GM12878 (cell line): ENCODE data around the gene GRIK2. TPM values are rescaled to one million over a fixed set of nuclear protein-coding genes. Genes with fewer than 3 reads are reported as not detected.

Source experiments
- ATAC-seq: fragments of 200-7000 bp; cut with Tn5 transposase; 3 replicates; pipeline ENCODE4 v1.9.1; 2020; ENCODE audit warnings: mild to moderate bottlenecking, moderate library complexity
- BruUV-seq: library from RNA; stranded (reverse); fragments of 400-500 nt; replicated peaks from 2 replicates; lab custom pipeline; 2021; lab: Mats Ljungman, UMichigan
- CTCF ChIA-PET: fragments of 300-600 bp; sonication (Branson Sonifier 250); formaldehyde crosslinking; extraction: SDS; loops from one replicate; lab custom pipeline; 2021; ENCODE audit warnings: inconsistent platforms; lab: Yijun Ruan, JAX
- POLR2A ChIA-PET: fragments of 350-600 bp; formaldehyde crosslinking; extraction: SDS; loops from one replicate; lab custom pipeline; 2021; ENCODE audit warnings: inconsistent platforms; lab: Charles Lee
- RAD21 ChIA-PET: fragments of 300-600 bp; sonication (Branson Sonifier 250); formaldehyde crosslinking; loops from one replicate; lab custom pipeline; 2023; ENCODE audit warnings: antibody characterized with exemption; ENCODE audit not compliant: unreplicated experiment; lab: Charles Lee
- SMC1A ChIA-PET: fragments of 300-600 bp; sonication (Branson Sonifier 250); formaldehyde crosslinking; loops from one replicate; lab custom pipeline; 2023; ENCODE audit not compliant: unreplicated experiment, uncharacterized antibody; lab: Charles Lee
- DNase-seq: peaks from one replicate; pipeline ENCODE4 v3.0.0-alpha.2; 2011; ENCODE audit warnings: low read depth, low spot score
- FAIRE-seq: peaks from 3 replicates; lab custom pipeline; 2011; peaks lifted over from hg19 to GRCh38; lab: Jason Lieb, UNC
- H2AFZ ChIP-seq: 2 replicates; pipeline ENCODE4 v1.6.0; 2011; ENCODE audit warnings: low read depth, low read length, control low read depth; ENCODE audit not compliant: control insufficient read depth
- H3K27ac ChIP-seq: 2 replicates; pipeline ENCODE4 v1.5.1; 2011; ENCODE audit warnings: control low read depth; ENCODE audit not compliant: control insufficient read depth, insufficient read depth
- H3K27me3 ChIP-seq, 2 experiments: replicated peaks in 1 of 2; 2 replicates each; pipeline versions ENCODE4 v1.6.0 to v1.6.1; 2011; ENCODE audit warnings: low read length in 1 of 2; ENCODE audit not compliant: control insufficient read depth in 2 of 2, insufficient read depth in 2 of 2
- H3K36me3 ChIP-seq, 2 experiments: 2 replicates each; pipeline ENCODE4 v1.5.1; 2011; ENCODE audit warnings: low read length in 1 of 2; ENCODE audit not compliant: control insufficient read depth in 2 of 2, insufficient read depth in 2 of 2
- H3K4me1 ChIP-seq: 2 replicates; pipeline ENCODE4 v1.6.1; 2011; ENCODE audit warnings: mild to moderate bottlenecking, low read length, moderate library complexity, mixed read lengths; ENCODE audit not compliant: control insufficient read depth, insufficient read depth
- H3K4me2 ChIP-seq: 2 replicates; pipeline ENCODE4 v1.6.0; 2011; ENCODE audit warnings: control low read depth; ENCODE audit not compliant: control insufficient read depth, insufficient read depth
- H3K4me3 ChIP-seq: fragments of 200-600 bp; sonication (generic); 2 replicates; pipeline ENCODE4 v1.5.1; 2016
- H3K79me2 ChIP-seq: 2 replicates; pipeline ENCODE4 v1.6.0; 2011; ENCODE audit warnings: low read length; ENCODE audit not compliant: control insufficient read depth, insufficient read depth
- H3K9ac ChIP-seq: 2 replicates; pipeline ENCODE4 v1.8.0; 2011; ENCODE audit warnings: low read length, control low read depth, mixed read lengths; ENCODE audit not compliant: control insufficient read depth, insufficient read depth
- H3K9me3 ChIP-seq: replicated peaks from 3 replicates; pipeline ENCODE4 v1.5.1; 2011; ENCODE audit warnings: mild to moderate bottlenecking, low read length; ENCODE audit not compliant: control insufficient read depth, insufficient read depth
- H4K20me1 ChIP-seq: 2 replicates; pipeline ENCODE4 v1.6.0; 2011; ENCODE audit not compliant: control insufficient read depth, insufficient read depth
- CEBPB ChIP-seq, 2 experiments: fragments of 150-350 bp in 1 of 2; IDR thresholded peaks; 2 replicates each; pipeline ENCODE4 v1.6.1; 2012 to 2014; ENCODE audit warnings: low read depth in 2 of 2, low read length in 2 of 2, borderline replicate concordance in 1 of 2, inconsistent platforms in 1 of 2
- JUND ChIP-seq: IDR thresholded peaks from 2 replicates; pipeline ENCODE4 v1.6.1; 2012; ENCODE audit warnings: low read depth, mild to moderate bottlenecking, low read length, improper control_type of control experiment, moderate library complexity
- LARP7 ChIP-seq: fragments of 450-650 bp; IDR thresholded peaks from 2 replicates; pipeline ENCODE4 v1.6.1; 2017; ENCODE audit warnings: mild to moderate bottlenecking
- MTA2 ChIP-seq: fragments of 450-650 bp; IDR thresholded peaks from 2 replicates; pipeline ENCODE4 v1.6.1; 2016; ENCODE audit warnings: low read depth, mild to moderate bottlenecking, moderate library complexity
- NFYB ChIP-seq: IDR thresholded peaks from 2 replicates; pipeline ENCODE4 v1.6.1; 2011; ENCODE audit warnings: low read depth, mild to moderate bottlenecking, low read length, improper control_type of control experiment, moderate library complexity; ENCODE audit not compliant: insufficient read depth
- NR2F1 ChIP-seq: fragments of 450-650 bp; conservative IDR thresholded peaks from 2 replicates; pipeline ENCODE4 v1.6.1; 2017; ENCODE audit warnings: mild to moderate bottlenecking
- POLR2A ChIP-seq: IDR thresholded peaks from 2 replicates; pipeline ENCODE4 v1.6.1; 2011; ENCODE audit warnings: low read depth, mild to moderate bottlenecking, low read length
- POLR2AphosphoS2 ChIP-seq: IDR thresholded peaks from 2 replicates; pipeline ENCODE4 v1.6.1; 2011; ENCODE audit warnings: low read depth, mild to moderate bottlenecking, low read length, improper control_type of control experiment, moderate library complexity
- RBBP5 ChIP-seq: fragments of 200-600 bp; sonication (generic); conservative IDR thresholded peaks from 2 replicates; pipeline ENCODE4 v1.6.1; 2016
- SMARCA5 ChIP-seq: fragments of 450-650 bp; IDR thresholded peaks from 2 replicates; pipeline ENCODE4 v1.6.1; 2017; ENCODE audit warnings: mild to moderate bottlenecking
- TCF12 ChIP-seq: IDR thresholded peaks from 2 replicates; pipeline ENCODE4 v1.6.1; 2011; ENCODE audit warnings: low read depth, mild to moderate bottlenecking, low read length
- ZNF274 ChIP-seq: IDR thresholded peaks from one replicate; pipeline ENCODE4 v1.8.0; 2011; ENCODE audit not compliant: insufficient read length, insufficient read depth
- WGBS: methylation state at CpG from one replicate; pipeline ENCODE4 v1.1.6; 2016; ENCODE audit warnings: low lambda C conversion rate; ENCODE audit not compliant: insufficient replicate concordance, insufficient coverage; ENCODE audit errors: missing lambda C conversion rate; 5-methylcytosine and 5-hydroxymethylcytosine counted together
- in situ Hi-C: fragments of 300-500 bp; cut with MboI; formaldehyde crosslinking; loops from 9 replicates; pipeline ENCODE4 v1.14.3; 2018; ENCODE audit warnings: mixed read lengths
- intact Hi-C: fragments of 100-400 bp; cut with micrococcal nuclease; formaldehyde crosslinking; loops from one replicate; pipeline ENCODE4 v1.14.2; 2022; ENCODE audit not compliant: unreplicated experiment
- polyA plus RNA-seq, 11 experiments: library from polyadenylated mRNA; depleted of rRNA in 4 of 11; unstranded in 6 of 11; stranded (reverse) in 5 of 11; fragments of >200 nt; fragmentation: Nextera tagmentation in 4 of 11; fragmentation: Illumina TruSeq in 1 of 11; extraction: Ambion mirVana in 4 of 11; extraction: Trizol in 1 of 11; gene quantifications; 1 replicate in 1 of 11; 2 replicates in 10 of 11; pipeline versions ENCODE4 v1.2.1 to v1.2.3, GENCODE V29; 2011 to 2016; ENCODE audit warnings: inconsistent platforms in 2 of 11, missing spikeins in 2 of 11, low read depth in 1 of 11
- total RNA-seq, 4 experiments: library from RNA; depleted of rRNA in 3 of 4; stranded (reverse); fragments of >200 nt in 3 of 4; fragmentation: Illumina TruSeq in 1 of 4; extraction: Trizol in 1 of 4; gene quantifications; 2 replicates each; pipeline versions ENCODE4 v1.2.1 to v1.2.3, GENCODE V29; 2013 to 2021
- TF ChIP-seq, protein P1 (sequence below): IDR thresholded peaks from 2 replicates; pipeline ENCODE4 v1.6.1; 2012; ENCODE audit warnings: low read length, inconsistent platforms
- TF ChIP-seq, protein P2 (sequence below): fragments of 450-650 bp; IDR thresholded peaks from 2 replicates; pipeline ENCODE4 v1.6.1; 2017; ENCODE audit warnings: mild to moderate bottlenecking, low read depth, inconsistent platforms; ENCODE audit not compliant: poor library complexity, severe bottlenecking
- TF ChIP-seq, protein P3 (sequence below): IDR thresholded peaks from 2 replicates; pipeline ENCODE4 v1.6.1; 2011; ENCODE audit warnings: borderline replicate concordance, low read depth, mild to moderate bottlenecking, moderate library complexity, low read length; ENCODE audit not compliant: insufficient read depth, poor library complexity, severe bottlenecking
- TF ChIP-seq, protein P4 (sequence below): fragments of 450-650 bp; IDR thresholded peaks from 2 replicates; pipeline ENCODE4 v1.6.1; 2017; ENCODE audit warnings: low read depth, mild to moderate bottlenecking, moderate library complexity

Gene GRIK2
- total and polyA plus RNA-seq, 10 of the 15 experiments (the other 5 are each of a cell fraction or from before 2014, with no cell fraction given): not detected

DNA sequence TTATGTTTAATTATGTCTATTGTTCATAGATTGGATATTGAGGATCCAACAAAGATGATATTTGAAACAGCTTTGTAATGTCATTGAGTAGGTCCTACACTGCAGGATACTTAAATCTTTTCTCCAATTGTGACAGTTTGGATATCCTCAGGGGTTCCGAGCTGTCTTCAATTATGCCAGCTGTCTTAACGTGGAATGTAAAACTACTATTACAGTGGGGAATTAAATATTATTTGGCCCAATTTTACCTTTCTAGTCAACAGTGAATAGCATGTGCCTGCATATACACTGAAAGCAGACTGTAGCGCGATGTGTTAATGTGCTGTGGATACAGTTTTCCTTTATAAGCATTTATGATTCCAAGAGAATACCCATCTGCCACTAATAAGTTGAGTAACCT is 156.9 kb downstream of the GRIK2 start:
- POLR2A ChIA-PET: no interaction called here
- Histone ChIP-seq H3K4me1 (no peaks in the 10 kb centered on the region), H3K4me3 (no peak overlapping the region), H4K20me1 (no peaks in the 10 kb centered on the region), H3K79me2 (no peaks in the 10 kb centered on the region), H3K36me3 (no peaks in the 10 kb centered on the region), H2AFZ (no peak overlapping the region), H3K9me3 (no peaks in the 10 kb centered on the region), H3K4me2 (no peak overlapping the region), H3K27me3 (no peaks in the 10 kb centered on the region), H3K9ac (no peak overlapping the region), H3K27ac (no peak overlapping the region)
- CTCF ChIA-PET: no interaction called here
- WGBS: 48% methylated on average over 4 of the region's 4 CpGs
- DNase-seq: no peak
- TF ChIP-seq ZNF274: no peak
- TF ChIP-seq, protein P1, sequence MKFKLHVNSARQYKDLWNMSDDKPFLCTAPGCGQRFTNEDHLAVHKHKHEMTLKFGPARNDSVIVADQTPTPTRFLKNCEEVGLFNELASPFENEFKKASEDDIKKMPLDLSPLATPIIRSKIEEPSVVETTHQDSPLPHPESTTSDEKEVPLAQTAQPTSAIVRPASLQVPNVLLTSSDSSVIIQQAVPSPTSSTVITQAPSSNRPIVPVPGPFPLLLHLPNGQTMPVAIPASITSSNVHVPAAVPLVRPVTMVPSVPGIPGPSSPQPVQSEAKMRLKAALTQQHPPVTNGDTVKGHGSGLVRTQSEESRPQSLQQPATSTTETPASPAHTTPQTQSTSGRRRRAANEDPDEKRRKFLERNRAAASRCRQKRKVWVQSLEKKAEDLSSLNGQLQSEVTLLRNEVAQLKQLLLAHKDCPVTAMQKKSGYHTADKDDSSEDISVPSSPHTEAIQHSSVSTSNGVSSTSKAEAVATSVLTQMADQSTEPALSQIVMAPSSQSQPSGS: no peak
- TF ChIP-seq NFYB: no peak
- TF ChIP-seq CEBPB (IDR thresholded peaks at IDR 0.05; ENCODE audit: borderline replicate concordance in 1 of 2, low read depth in 2 of 2, low read length in 2 of 2): no peak
- no peak for TF ChIP-seq TCF12
- TF ChIP-seq MTA2: no peak
- TF ChIP-seq POLR2A: no peak
- TF ChIP-seq, protein P2, sequence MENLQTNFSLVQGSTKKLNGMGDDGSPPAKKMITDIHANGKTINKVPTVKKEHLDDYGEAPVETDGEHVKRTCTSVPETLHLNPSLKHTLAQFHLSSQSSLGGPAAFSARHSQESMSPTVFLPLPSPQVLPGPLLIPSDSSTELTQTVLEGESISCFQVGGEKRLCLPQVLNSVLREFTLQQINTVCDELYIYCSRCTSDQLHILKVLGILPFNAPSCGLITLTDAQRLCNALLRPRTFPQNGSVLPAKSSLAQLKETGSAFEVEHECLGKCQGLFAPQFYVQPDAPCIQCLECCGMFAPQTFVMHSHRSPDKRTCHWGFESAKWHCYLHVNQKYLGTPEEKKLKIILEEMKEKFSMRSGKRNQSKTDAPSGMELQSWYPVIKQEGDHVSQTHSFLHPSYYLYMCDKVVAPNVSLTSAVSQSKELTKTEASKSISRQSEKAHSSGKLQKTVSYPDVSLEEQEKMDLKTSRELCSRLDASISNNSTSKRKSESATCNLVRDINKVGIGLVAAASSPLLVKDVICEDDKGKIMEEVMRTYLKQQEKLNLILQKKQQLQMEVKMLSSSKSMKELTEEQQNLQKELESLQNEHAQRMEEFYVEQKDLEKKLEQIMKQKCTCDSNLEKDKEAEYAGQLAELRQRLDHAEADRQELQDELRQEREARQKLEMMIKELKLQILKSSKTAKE: no peak
- TF ChIP-seq LARP7: no peak
- TF ChIP-seq, protein P3, sequence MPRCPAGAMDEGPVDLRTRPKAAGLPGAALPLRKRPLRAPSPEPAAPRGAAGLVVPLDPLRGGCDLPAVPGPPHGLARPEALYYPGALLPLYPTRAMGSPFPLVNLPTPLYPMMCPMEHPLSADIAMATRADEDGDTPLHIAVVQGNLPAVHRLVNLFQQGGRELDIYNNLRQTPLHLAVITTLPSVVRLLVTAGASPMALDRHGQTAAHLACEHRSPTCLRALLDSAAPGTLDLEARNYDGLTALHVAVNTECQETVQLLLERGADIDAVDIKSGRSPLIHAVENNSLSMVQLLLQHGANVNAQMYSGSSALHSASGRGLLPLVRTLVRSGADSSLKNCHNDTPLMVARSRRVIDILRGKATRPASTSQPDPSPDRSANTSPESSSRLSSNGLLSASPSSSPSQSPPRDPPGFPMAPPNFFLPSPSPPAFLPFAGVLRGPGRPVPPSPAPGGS: no peak
- no peak for TF ChIP-seq SMARCA5
- TF ChIP-seq NR2F1: no peak
- TF ChIP-seq RBBP5: no peak
- TF ChIP-seq POLR2AphosphoS2: no peak
- TF ChIP-seq, protein P4, sequence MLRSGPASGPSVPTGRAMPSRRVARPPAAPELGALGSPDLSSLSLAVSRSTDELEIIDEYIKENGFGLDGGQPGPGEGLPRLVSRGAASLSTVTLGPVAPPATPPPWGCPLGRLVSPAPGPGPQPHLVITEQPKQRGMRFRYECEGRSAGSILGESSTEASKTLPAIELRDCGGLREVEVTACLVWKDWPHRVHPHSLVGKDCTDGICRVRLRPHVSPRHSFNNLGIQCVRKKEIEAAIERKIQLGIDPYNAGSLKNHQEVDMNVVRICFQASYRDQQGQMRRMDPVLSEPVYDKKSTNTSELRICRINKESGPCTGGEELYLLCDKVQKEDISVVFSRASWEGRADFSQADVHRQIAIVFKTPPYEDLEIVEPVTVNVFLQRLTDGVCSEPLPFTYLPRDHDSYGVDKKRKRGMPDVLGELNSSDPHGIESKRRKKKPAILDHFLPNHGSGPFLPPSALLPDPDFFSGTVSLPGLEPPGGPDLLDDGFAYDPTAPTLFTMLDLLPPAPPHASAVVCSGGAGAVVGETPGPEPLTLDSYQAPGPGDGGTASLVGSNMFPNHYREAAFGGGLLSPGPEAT: no peak
- no peak for TF ChIP-seq JUND
- FAIRE-seq: no peak
- in situ Hi-C loops (no loop called here), intact Hi-C loops (no loop called here)
- no peak for ATAC-seq
- no TSS peak for BruUV-seq
- SMC1A ChIA-PET: no interaction called here
- RAD21 ChIA-PET: no interaction called here
